ENCODE measurements around the gene RNF183. TPM values are rescaled to one million over a fixed set of nuclear protein-coding genes. Genes with fewer than 3 reads are reported as not detected.

RNF183 gene, protein sequence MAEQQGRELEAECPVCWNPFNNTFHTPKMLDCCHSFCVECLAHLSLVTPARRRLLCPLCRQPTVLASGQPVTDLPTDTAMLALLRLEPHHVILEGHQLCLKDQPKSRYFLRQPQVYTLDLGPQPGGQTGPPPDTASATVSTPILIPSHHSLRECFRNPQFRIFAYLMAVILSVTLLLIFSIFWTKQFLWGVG
- total RNA-seq (not detected in 2 replicates), polyA plus RNA-seq (not detected in 2 replicates), polyA minus RNA-seq (ENCODE audit: low replicate concordance) (not detected in 2 replicates)
- polyA plus RNA-seq (2012): not detected in 2 replicates

DNA sequence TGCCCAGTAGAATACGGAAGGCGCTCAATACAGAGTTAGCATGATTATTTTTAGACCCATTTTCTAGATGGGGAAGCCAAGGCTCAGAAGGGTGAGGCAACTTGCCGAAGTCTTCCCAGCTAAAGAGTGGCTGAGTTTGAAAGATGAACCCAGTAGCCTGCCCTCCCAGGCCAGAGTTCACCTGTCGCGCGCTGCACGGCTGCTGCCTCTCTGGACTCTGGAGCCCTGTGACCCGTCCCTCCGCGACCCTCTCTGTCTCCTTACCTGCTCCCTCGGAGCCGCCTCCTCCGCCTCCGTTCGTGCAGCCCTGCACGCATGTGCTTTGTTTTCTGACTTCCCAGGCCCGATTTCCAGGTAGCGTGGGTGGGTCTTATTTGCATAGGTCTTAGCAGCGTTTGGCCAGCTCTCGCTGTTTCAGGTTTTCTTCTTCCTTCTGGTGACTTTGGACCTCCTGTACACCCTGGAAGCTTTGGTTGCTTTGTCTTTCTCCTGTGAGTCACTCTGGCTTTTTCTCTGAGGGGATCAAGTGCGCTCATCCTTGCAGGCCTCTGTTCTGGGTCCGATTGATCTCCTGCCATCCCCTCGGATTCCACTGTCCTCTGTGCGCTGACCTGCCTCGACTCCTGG, at the start of gene RNF183:
Gene RNF183 (minus strand): TSS at position 585 of the 627 bp plus-strand sequence. CDS start 5,192 bp downstream, outside the sequence.
- Histone ChIP-seq H3K27me3 (ENCODE audit: control insufficient read depth, insufficient read depth, low read length) (peaks cover 3% of the 10 kb centered on the region), H3K4me2 (ENCODE audit: extremely low read depth, insufficient read depth, low read length) (no peak within 1 kb of the TSS), H2AFZ (ENCODE audit: low read length) (no peak within 1 kb of the TSS), H3K27ac (ENCODE audit: insufficient read depth, low read length) (no peak within 1 kb of the TSS), H4K20me1 (ENCODE audit: control insufficient read depth, extremely low read depth, insufficient read depth, low read length) (no peaks in the 10 kb centered on the region), H3K9me3 (ENCODE audit: control insufficient read depth, insufficient read depth, low read depth, low read length) (no peaks in the 10 kb centered on the region), H3K36me3 (ENCODE audit: control insufficient read depth, insufficient read depth, low read length) (no peaks in the 10 kb centered on the region), H3K4me3 (replicated peaks in 1 of 4; ENCODE audit: control extremely low read depth in 1 of 4, insufficient read depth in 1 of 4, low read depth in 3 of 4, low read length in 4 of 4) (no peak within 1 kb of the TSS), H3K4me1 (ENCODE audit: control insufficient read depth, extremely low read depth, insufficient read depth, low read length) (no peaks in the 10 kb centered on the region), H3K9ac (ENCODE audit: insufficient read depth, low read length) (no peak within 1 kb of the TSS), H3K79me2 (ENCODE audit: control insufficient read depth, insufficient read depth, low read length) (no peaks in the 10 kb centered on the region)
- DNase-seq (ENCODE audit: low read depth in 2 of 2): no peak
- TF ChIP-seq, protein P1, sequence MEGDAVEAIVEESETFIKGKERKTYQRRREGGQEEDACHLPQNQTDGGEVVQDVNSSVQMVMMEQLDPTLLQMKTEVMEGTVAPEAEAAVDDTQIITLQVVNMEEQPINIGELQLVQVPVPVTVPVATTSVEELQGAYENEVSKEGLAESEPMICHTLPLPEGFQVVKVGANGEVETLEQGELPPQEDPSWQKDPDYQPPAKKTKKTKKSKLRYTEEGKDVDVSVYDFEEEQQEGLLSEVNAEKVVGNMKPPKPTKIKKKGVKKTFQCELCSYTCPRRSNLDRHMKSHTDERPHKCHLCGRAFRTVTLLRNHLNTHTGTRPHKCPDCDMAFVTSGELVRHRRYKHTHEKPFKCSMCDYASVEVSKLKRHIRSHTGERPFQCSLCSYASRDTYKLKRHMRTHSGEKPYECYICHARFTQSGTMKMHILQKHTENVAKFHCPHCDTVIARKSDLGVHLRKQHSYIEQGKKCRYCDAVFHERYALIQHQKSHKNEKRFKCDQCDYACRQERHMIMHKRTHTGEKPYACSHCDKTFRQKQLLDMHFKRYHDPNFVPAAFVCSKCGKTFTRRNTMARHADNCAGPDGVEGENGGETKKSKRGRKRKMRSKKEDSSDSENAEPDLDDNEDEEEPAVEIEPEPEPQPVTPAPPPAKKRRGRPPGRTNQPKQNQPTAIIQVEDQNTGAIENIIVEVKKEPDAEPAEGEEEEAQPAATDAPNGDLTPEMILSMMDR (conservative IDR thresholded peaks at IDR 0.05 in 1 of 2, IDR thresholded peaks at IDR 0.05 in 1 of 2; ENCODE audit: low read depth in 1 of 2, low read length in 2 of 2): no peak
- TF ChIP-seq EZH2 (IDR thresholded peaks at IDR 0.05; ENCODE audit: low read length, missing control alignments): no peak

DNA sequence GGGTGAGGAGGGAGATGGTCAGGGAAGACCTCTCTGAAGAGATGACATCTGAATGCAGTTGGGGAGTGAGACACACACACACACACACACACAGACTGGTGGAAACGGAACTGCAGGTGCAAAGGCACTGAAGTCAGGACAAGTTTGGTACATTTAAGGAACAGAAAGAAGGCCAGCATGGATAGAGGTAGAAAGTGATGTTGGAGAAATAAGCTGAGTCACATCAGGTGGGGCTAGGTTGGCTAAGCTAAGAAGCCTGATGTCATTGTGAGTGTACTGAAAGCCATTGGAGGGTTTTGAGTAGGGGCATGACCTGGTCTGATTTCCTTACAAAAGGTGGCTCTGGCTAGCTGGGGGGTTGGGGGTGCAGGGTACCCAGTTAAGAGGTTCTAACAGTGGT, 49.2 kb upstream of the RNF183 start:
- Histone ChIP-seq H3K27me3 (ENCODE audit: control insufficient read depth, insufficient read depth, low read length) (peaks cover 45% of the 10 kb centered on the region), H3K9ac (ENCODE audit: insufficient read depth, low read length) (no peak overlapping the region), H3K4me3 (replicated peaks in 1 of 4; ENCODE audit: control extremely low read depth in 1 of 4, insufficient read depth in 1 of 4, low read depth in 3 of 4, low read length in 4 of 4) (no peak overlapping the region), H3K79me2 (ENCODE audit: control insufficient read depth, insufficient read depth, low read length) (no peaks in the 10 kb centered on the region), H3K36me3 (ENCODE audit: control insufficient read depth, insufficient read depth, low read length) (no peaks in the 10 kb centered on the region), H3K4me1 (ENCODE audit: control insufficient read depth, extremely low read depth, insufficient read depth, low read length) (no peaks in the 10 kb centered on the region), H3K27ac (ENCODE audit: insufficient read depth, low read length) (no peak overlapping the region), H2AFZ (ENCODE audit: low read length) (no peak overlapping the region), H4K20me1 (ENCODE audit: control insufficient read depth, extremely low read depth, insufficient read depth, low read length) (no peaks in the 10 kb centered on the region), H3K4me2 (ENCODE audit: extremely low read depth, insufficient read depth, low read length) (no peak overlapping the region), H3K9me3 (ENCODE audit: control insufficient read depth, insufficient read depth, low read depth, low read length) (no peaks in the 10 kb centered on the region)
- no peak for DNase-seq (ENCODE audit: low read depth in 2 of 2)
- TF ChIP-seq, protein P1 (conservative IDR thresholded peaks at IDR 0.05 in 1 of 2, IDR thresholded peaks at IDR 0.05 in 1 of 2; ENCODE audit: low read depth in 1 of 2, low read length in 2 of 2): no peak
- no peak for TF ChIP-seq EZH2 (IDR thresholded peaks at IDR 0.05; ENCODE audit: low read length, missing control alignments)

DNA sequence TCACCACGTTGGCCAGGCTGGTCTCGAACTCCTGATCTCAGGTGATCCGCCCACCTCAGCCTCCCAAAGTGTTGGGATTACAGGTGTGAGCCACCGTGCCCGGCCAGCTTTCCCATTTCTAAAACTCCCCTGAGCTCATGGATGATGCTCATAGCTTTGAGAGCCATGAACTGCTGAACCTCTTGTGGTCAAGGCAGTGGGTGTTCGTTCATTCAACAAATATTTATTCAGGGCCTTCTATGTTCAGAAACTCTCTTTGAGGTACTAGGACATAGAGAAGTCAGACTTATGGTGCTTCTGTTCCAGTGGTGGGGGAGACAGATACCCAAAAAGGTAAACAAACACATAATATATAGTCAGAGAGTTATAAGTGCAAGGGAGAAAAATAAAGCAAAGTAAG, 48.8 kb upstream of the RNF183 start:
- no peak overlapping the region for H3K4me3 ChIP-seq (replicated peaks in 1 of 4; ENCODE audit: control extremely low read depth in 1 of 4, insufficient read depth in 1 of 4, low read depth in 3 of 4, low read length in 4 of 4)
- H3K4me1 ChIP-seq (ENCODE audit: control insufficient read depth, extremely low read depth, insufficient read depth, low read length): no peaks in the 10 kb centered on the region
- no peak overlapping the region for H2AFZ ChIP-seq (ENCODE audit: low read length)
- H3K27me3 ChIP-seq (ENCODE audit: control insufficient read depth, insufficient read depth, low read length): peaks cover 45% of the 10 kb centered on the region
- no peak overlapping the region for H3K27ac ChIP-seq (ENCODE audit: insufficient read depth, low read length)
- H3K36me3 ChIP-seq (ENCODE audit: control insufficient read depth, insufficient read depth, low read length): no peaks in the 10 kb centered on the region
- no peak overlapping the region for H3K4me2 ChIP-seq (ENCODE audit: extremely low read depth, insufficient read depth, low read length)
- no peak overlapping the region for H3K9ac ChIP-seq (ENCODE audit: insufficient read depth, low read length)
- H3K79me2 ChIP-seq (ENCODE audit: control insufficient read depth, insufficient read depth, low read length): no peaks in the 10 kb centered on the region
- TF ChIP-seq EZH2 (IDR thresholded peaks at IDR 0.05; ENCODE audit: low read length, missing control alignments): no peak
- TF ChIP-seq, protein P1 (conservative IDR thresholded peaks at IDR 0.05 in 1 of 2, IDR thresholded peaks at IDR 0.05 in 1 of 2; ENCODE audit: low read depth in 1 of 2, low read length in 2 of 2): no peak
- no peaks in the 10 kb centered on the region for H4K20me1 ChIP-seq (ENCODE audit: control insufficient read depth, extremely low read depth, insufficient read depth, low read length)
- peak in 1 of 2 donors; percentile 8 for DNase-seq (ENCODE audit: low read depth in 2 of 2)
- no peaks in the 10 kb centered on the region for H3K9me3 ChIP-seq (ENCODE audit: control insufficient read depth, insufficient read depth, low read depth, low read length)
